ENCODE measurements around the gene RERG.

DNA sequence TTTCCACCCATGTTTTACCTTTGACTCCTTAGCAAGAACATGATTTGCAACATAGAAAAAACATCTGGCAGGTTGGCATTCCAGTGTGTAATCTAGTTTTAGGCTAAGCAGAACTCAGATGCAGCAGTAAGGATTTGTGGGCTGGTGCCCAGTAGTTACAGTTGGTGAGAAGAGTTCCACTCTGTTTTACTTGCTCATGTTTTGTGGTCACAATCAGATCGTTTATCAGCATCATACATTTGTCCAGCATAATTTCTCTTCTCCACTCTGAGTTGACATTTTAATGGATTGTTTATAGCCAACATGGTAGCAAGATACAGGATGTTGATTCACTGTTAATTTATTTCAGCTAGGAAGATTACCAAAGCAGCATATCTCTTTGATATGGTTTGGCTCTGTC is 128.4 kb downstream of the RERG start:
- TF ChIP-seq, protein P1, sequence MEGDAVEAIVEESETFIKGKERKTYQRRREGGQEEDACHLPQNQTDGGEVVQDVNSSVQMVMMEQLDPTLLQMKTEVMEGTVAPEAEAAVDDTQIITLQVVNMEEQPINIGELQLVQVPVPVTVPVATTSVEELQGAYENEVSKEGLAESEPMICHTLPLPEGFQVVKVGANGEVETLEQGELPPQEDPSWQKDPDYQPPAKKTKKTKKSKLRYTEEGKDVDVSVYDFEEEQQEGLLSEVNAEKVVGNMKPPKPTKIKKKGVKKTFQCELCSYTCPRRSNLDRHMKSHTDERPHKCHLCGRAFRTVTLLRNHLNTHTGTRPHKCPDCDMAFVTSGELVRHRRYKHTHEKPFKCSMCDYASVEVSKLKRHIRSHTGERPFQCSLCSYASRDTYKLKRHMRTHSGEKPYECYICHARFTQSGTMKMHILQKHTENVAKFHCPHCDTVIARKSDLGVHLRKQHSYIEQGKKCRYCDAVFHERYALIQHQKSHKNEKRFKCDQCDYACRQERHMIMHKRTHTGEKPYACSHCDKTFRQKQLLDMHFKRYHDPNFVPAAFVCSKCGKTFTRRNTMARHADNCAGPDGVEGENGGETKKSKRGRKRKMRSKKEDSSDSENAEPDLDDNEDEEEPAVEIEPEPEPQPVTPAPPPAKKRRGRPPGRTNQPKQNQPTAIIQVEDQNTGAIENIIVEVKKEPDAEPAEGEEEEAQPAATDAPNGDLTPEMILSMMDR (IDR thresholded peaks at IDR 0.05; ENCODE audit: poor library complexity, severe bottlenecking): no peak
- TF ChIP-seq POLR2AphosphoS5 (IDR thresholded peaks at IDR 0.05): no peak
- TF ChIP-seq EZH2 (IDR thresholded peaks at IDR 0.05; ENCODE audit: borderline replicate concordance, insufficient read depth, low read length, poor library complexity, severe bottlenecking): no peak
- TF ChIP-seq SMC3 (conservative IDR thresholded peaks at IDR 0.05; ENCODE audit: poor library complexity): no peak
- TF ChIP-seq TAF1 (IDR thresholded peaks at IDR 0.05; ENCODE audit: low read depth): no peak
- TF ChIP-seq, protein P2, sequence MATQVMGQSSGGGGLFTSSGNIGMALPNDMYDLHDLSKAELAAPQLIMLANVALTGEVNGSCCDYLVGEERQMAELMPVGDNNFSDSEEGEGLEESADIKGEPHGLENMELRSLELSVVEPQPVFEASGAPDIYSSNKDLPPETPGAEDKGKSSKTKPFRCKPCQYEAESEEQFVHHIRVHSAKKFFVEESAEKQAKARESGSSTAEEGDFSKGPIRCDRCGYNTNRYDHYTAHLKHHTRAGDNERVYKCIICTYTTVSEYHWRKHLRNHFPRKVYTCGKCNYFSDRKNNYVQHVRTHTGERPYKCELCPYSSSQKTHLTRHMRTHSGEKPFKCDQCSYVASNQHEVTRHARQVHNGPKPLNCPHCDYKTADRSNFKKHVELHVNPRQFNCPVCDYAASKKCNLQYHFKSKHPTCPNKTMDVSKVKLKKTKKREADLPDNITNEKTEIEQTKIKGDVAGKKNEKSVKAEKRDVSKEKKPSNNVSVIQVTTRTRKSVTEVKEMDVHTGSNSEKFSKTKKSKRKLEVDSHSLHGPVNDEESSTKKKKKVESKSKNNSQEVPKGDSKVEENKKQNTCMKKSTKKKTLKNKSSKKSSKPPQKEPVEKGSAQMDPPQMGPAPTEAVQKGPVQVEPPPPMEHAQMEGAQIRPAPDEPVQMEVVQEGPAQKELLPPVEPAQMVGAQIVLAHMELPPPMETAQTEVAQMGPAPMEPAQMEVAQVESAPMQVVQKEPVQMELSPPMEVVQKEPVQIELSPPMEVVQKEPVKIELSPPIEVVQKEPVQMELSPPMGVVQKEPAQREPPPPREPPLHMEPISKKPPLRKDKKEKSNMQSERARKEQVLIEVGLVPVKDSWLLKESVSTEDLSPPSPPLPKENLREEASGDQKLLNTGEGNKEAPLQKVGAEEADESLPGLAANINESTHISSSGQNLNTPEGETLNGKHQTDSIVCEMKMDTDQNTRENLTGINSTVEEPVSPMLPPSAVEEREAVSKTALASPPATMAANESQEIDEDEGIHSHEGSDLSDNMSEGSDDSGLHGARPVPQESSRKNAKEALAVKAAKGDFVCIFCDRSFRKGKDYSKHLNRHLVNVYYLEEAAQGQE (IDR thresholded peaks at IDR 0.05; ENCODE audit: borderline replicate concordance): no peak
- no peak for TF ChIP-seq EP300 (conservative IDR thresholded peaks at IDR 0.05; ENCODE audit: poor library complexity, severe bottlenecking)
- no peak for TF ChIP-seq RAD21 (conservative IDR thresholded peaks at IDR 0.05)
- no peak for TF ChIP-seq MXI1 (conservative IDR thresholded peaks at IDR 0.05; ENCODE audit: poor library complexity, severe bottlenecking)

All from neural cell (in vitro differentiated cells).